GM21390 (cell line): ENCODE data around the gene HOXA4.

Source experiments
- ATAC-seq: cut with Tn5 transposase; IDR thresholded peaks from one replicate; pipeline ENCODE4 v1.9.1; 2021; ENCODE audit not compliant: unreplicated experiment

The HOXA4 gene

DNA sequence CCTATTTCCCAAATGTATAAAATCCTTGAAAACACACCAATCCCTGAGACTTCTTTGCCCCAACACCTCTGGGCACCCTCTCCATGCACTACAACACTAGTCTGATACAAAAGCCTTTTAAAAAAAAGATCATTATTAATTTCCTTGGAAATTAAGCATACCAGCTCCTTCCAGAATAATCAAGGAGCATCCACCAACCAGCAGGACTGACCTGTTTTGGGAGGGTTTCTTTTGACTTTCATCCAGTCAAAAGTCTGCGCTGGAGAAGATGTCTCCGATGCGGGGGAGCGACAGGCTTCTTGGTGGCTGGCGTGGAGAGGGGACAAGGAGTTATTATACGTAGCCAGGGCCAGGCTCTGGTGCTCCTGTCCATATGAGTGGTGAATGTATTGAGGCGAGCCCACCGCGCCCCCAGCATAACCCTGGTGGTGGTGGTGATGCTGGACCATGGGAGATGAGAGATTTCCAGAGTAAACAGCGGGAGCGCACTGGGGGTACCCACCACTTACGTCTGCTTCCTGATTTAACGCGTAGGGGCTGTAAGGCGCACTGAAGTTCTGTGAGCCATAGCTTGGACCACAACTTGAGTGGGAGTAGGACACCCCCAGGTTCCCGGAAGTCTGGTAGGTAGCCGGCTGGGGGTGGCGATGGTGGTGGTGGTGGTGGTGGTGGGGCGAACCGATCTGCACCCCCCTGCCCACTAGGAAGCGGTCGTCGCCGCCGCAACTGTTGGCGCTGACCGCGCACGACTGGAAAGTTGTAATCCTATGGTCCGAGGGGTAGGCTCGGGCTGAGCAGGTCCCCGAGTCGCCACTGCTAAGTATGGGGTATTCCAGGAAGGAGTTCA lies 35.3 kb downstream of the HOXA4 start:
- no peak for ATAC-seq

- ATAC-seq, result no peak
These were observed 36.1 kb downstream of the HOXA4 start for GRCh38 chr7:27094304-27095049.

DNA sequence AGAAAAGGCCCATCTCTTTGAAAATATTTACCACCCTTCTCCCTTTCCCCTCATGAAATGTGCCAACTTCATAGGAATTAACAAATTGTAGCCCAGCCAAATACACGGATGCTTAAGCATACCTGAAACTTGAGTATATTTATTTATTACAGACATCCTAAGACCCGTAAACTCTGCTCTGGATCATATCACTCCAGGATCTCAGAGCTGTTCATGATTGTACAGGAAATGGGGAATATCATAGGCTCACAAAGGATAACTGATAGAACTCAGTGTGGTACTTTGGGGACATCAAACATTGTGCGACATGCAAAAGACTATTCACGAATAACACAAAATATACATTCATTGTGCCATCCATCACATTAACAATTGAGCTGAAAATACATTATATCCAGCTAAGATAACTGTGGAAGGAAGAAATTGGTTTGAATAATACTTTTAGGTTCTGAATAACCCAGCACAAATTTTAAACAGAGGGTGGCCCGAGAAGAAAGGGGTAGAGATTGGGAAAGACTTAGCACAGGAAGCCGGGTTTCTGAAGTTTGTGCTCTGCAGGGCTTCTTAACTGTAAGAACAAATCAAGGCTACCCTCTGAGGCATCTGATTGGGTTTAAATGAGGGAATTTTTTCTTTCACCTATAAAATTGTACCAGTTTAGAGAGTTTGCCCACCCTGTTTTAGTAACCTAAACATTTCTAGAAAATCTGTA lies 37.2 kb downstream of the HOXA4 start:
- ATAC-seq, result no peak

- ATAC-seq, result no peak
These were observed 37.8 kb downstream of the HOXA4 start for GRCh38 chr7:27092819-27093110.

DNA sequence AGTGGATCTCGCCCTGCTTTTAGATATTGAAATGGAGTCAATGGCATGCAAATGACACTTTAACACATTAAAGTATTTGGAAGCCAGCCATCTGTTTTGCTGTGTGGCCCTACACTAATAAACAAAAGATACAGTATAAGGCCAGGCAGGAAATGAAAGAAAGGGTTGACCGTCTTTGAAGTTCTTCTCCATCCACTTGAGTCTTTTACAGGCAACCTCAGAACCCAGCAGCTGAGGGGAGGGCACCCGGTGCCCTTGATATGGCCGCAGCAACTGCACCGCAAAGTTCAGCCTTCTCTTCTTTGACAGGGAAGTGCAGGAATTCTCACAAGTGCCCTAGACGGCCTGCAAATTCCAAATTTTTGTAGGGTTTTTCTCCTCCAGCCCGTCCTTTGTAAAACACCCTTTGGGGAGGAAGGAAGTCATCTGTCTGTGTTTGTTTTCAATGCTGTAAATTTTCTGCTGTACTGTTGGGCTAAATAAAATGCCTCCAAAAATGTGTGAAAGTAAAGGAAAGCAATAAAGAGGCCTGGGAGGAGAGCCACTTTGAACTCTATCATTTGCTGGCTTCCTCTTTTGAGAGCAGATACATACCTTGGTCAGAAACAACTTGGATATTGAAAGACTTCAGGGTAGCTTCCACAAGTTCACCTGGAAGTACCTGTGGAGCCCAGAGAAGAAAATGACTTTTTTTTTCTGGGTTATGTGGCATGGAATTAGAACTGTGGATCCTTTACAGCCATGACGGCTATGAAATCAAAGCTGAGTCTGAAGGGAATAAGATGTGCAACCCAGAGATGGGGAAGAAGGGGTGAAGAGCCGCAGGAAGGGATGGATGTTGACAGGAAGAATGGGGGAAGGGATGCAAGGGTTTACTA lies 38.4 kb downstream of the HOXA4 start:
- ATAC-seq, result no peak

GRCh38 chr7:27091105-27091504 lies 39.5 kb downstream of the HOXA4 start:
- ATAC-seq, result no peak

DNA sequence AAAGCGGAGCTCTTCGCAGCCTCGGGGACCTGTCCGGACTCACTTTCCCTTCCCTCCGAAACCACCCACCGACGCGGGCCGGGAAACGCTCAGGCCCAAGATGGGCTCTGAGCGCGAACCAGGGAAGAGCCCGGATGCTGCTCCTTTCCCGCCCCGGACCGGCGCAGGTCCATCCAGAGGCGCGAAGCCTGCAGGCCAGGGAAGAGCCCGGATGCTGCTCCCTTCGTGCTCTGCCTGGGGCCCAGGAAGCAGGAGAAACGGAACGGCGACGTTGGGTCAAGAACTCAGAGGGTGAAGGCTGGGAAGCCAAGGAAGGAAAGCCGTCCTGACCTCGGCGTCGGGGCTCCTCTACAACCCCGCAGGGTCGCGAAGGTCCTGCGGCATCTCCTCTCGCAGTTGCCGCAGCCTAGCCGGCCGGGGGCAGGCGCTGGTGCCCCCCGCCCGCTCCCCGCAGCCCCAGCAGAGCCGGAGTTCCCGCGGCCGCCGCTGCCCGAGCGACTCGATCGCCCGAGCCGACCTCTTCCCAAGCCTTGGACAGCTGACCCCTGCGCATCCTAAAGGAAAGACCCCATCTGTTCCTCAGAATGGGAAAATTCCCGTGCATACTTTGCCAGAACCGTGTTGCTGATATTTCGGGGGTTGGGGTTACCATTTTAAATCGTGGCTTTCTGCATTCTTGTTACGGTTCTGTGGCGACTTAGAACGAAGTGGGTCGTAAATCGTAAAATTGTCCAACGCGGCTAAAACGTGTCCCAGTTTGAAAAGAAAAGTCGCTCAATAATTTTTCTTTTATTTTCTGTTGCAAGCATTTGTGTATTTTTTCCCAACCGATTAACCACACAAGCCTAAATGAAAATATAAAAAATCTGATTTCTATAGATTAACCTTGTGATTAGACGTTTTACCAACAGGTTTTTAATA lies 42.3 kb downstream of the HOXA4 start:
- no peak for ATAC-seq

GRCh38 chr7:27083646-27084045 lies 46.9 kb downstream of the HOXA4 start:
- ATAC-seq, result no peak

DNA sequence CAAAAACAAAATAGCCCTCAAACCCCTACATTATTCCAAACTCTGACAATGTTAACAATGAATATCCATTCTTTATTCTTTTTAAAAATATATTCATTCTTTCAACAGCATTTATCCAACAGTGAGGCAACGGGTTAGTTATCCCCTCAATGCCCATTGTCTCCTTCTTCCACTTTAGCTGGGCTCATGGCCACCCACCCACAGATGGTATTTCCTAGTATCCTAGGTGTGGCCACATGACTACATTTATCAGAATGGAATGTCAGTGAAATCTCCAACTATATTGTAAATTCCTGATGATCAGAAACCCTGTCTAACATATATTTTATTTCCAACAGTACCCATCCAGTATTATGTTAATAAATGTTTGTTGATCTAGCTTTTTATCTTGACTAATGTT lies 48.4 kb downstream of the HOXA4 start:
- ATAC-seq, result no peak

GRCh38 chr7:27080844-27081436 lies 49.6 kb downstream of the HOXA4 start:
- ATAC-seq, result no peak

DNA sequence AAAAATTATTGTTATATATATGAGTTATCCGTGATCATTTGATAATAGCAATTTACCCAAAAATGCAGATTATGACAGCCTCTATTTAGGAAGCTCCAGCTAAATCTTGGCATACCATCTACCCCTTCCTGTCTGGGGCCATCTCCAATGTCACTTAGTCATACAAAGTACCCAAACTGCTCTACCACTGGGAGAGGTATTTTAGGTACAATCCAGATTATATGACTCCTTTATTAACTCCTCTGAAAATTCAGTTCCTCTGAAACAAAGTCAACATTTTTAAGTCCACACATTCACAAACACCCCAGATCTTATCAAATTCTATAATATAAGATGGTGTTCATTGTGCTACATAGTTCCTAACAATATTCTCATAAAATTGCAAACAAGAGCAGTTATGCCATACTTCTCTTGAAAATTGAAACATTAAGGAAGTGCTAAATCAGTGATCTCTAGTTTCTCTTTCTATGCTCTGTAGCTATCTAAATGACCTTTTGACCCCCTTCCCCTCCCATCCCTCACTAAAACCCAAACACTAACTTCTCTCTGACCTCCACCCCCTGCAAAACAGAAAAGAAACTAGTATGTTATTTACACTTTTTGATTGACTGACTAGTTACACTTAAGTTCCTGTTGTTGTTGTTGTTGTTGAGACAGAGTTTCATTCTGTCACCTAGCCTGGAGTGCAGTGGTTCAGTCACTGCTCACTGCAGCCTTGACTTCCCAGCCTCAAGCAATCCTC lies 51.2 kb downstream of the HOXA4 start:
- no peak for ATAC-seq

DNA sequence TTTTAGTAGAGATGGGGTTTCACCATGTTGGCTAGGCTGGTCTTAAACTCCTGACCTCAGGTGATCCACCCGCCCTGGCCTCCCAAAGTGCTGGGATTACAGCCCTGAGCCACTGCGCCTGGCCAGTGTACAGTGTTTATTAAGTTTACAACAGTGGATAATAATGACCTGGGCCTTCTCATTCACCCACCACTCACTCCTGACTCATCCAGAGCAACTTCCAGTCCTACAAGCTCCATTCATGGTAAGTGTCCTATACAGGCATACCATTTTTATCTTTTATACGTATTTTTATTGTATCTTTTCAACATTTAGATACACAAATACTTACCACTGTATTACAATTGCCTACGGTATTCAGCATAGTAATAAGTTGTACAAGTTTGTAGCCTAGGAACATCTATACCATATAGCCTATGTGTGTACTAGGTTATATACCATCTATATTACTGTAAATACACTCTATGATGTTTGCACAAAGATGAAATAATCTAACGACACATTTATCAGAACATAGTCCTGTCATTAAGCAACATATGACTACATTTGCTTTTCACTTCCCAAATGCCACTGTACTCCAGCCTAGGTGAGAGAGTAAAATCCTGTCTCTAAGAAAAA lies 51.8 kb downstream of the HOXA4 start:
- ATAC-seq, result no peak
